ENCODE measurements around the gene PPDPF. TPM values are rescaled to one million over a fixed set of nuclear protein-coding genes. Genes with fewer than 3 reads are reported as not detected.

PPDPF gene
- total RNA-seq, 1 experiment from 2014 or later, result 148 TPM

DNA sequence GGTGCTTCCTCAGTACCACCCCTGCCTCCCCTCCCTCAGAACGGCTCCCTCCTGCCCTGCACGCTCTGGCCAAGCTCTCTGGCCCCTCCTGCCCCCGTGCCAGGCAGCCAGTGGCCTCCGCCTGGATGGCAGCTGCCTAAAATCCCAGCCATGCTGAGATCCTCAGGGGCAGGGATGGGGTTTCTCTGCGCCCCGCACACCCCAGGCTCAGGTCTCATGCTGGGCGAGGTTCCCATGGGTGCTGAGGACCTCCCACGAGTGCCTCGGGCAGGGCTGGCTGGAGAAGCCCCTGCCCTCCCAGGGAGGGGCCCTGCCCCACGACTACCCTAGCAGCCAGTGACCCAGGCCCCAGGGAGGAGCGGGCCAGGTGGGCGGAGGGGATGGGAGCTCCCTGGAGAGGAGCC is 13.9 kb downstream of the PPDPF start:
- no peaks in the 10 kb centered on the region for H3K9me3 ChIP-seq (ENCODE audit: low read depth, low read length, poor library complexity, severe bottlenecking)
- H3K4me3 ChIP-seq (ENCODE audit: low read depth, low read length, poor library complexity, severe bottlenecking), result no peak overlapping the region
- BruUV-seq (replicated peaks), result no TSS peak
- intact Hi-C loops (cut with micrococcal nuclease; ENCODE audit: unreplicated experiment), result no loop called here
- H3K27me3 ChIP-seq (replicated peaks; ENCODE audit: insufficient read depth, low read depth, low read length, poor library complexity), result no peaks in the 10 kb centered on the region
- H3K4me1 ChIP-seq (ENCODE audit: insufficient read depth, low read length, poor library complexity, severe bottlenecking), result peaks cover 5% of the 10 kb centered on the region
- TF ChIP-seq, protein P1, sequence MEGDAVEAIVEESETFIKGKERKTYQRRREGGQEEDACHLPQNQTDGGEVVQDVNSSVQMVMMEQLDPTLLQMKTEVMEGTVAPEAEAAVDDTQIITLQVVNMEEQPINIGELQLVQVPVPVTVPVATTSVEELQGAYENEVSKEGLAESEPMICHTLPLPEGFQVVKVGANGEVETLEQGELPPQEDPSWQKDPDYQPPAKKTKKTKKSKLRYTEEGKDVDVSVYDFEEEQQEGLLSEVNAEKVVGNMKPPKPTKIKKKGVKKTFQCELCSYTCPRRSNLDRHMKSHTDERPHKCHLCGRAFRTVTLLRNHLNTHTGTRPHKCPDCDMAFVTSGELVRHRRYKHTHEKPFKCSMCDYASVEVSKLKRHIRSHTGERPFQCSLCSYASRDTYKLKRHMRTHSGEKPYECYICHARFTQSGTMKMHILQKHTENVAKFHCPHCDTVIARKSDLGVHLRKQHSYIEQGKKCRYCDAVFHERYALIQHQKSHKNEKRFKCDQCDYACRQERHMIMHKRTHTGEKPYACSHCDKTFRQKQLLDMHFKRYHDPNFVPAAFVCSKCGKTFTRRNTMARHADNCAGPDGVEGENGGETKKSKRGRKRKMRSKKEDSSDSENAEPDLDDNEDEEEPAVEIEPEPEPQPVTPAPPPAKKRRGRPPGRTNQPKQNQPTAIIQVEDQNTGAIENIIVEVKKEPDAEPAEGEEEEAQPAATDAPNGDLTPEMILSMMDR (conservative IDR thresholded peaks at IDR 0.05; ENCODE audit: low read depth, low read length), result no peak
- no peak for TF ChIP-seq EZH2 (IDR thresholded peaks at IDR 0.05; ENCODE audit: borderline replicate concordance, low read depth, low read length, poor library complexity, severe bottlenecking)
- H3K36me3 ChIP-seq (ENCODE audit: insufficient read depth, low read length, poor library complexity, severe bottlenecking), result no peaks in the 10 kb centered on the region
- no peak for DNase-seq (ENCODE audit: low spot score)
- ChIA-PET CTCF (no interaction called here), POLR2A (ENCODE audit: low non-redundant PET) (no interaction called here)
- H3K27ac ChIP-seq (ENCODE audit: low read depth, low read length, poor library complexity, severe bottlenecking), result no peak overlapping the region

DNA sequence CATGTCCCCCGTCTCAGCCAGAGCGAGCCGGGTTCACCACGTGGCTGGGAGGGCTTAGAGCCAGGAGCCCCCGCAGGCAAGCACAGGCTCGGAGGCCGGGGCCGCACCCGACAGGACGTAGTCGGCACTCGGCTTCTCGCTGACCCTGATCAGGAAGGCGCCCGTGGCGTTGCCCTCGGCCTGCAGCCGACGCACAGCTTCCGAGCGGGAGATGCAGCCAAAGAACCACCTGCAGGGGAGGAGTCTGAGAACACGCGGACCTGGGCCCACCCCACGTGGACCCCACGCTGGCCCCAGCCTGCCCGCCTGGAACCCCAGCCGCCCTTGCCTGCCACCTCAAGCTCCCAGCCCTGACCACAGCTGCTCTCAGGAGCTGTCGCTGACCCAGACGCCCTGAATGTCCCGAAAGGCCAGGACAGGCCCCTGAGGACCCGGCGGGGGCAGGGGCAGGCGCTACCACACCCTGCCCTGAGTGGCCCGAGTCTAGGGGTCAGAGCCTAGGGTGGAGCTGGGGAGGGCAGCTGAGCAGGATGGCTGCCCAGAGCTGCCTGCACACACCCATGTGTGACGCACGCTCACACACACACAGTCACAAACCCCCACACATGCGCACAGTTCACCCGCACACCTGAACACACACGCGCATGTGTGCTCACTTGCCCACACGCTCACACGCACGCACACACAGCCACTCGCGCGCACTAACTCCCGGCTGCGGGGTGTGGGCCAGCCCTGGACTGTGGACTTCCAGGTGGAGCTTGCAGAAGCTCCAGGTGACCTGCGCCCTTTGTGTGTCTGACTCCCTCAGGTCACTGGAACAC is 14.5 kb downstream of the PPDPF start:
- intact Hi-C loops (cut with micrococcal nuclease; ENCODE audit: unreplicated experiment), result loop anchor here (5.0 kb wide), 3 partner anchors 252 to 587 kb away; partner anchors contain the start of gene SAMD10

DNA sequence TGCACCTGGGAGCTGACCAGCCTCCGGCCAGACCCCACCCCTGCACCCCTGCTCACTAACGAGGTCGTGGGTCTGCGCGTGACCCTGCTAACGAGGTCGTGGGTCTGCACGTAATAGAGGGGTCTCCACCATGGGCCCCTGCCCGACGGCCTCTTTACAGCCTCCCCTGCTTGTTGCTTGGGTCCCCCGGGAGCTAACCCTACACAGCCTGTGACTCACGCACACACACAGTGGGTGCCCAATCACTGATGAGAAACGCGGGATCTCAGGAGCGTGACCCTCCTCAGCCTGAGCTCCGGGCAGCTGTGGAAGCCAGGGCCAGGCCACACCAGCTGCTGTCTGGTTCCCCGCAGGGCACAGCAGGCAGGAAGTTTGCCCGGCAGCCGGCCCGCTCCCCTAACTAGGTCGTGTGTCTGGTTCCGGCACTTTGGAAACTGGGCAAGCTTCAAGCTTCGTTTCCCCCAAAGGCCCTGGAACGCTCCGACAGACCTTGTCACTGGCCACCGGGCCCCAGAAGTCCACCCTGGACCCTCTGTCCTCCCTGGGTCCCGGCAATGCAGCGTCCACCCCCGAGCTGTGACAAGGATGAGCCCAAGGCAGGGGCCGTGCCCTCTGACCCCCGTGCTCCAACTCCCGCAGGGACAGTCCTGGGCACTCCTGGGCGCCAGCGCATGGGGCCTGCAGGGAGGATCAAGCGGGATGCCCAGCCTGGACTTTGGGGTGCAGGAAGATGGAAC is 15.8 kb downstream of the PPDPF start:
- H3K36me3 ChIP-seq (ENCODE audit: insufficient read depth, low read length, poor library complexity, severe bottlenecking), result no peaks in the 10 kb centered on the region
- TF ChIP-seq, protein P1 (conservative IDR thresholded peaks at IDR 0.05; ENCODE audit: low read depth, low read length), result no peak
- TF ChIP-seq EZH2 (IDR thresholded peaks at IDR 0.05; ENCODE audit: borderline replicate concordance, low read depth, low read length, poor library complexity, severe bottlenecking), result no peak
- intact Hi-C loops (cut with micrococcal nuclease; ENCODE audit: unreplicated experiment), result loop anchor here (5.0 kb wide), 3 partner anchors 251 to 586 kb away; partner anchors contain the start of gene SAMD10
- H3K27ac ChIP-seq (ENCODE audit: low read depth, low read length, poor library complexity, severe bottlenecking), result no peak overlapping the region
- POLR2A ChIA-PET (ENCODE audit: low non-redundant PET), result no interaction called here
- H3K9me3 ChIP-seq (ENCODE audit: low read depth, low read length, poor library complexity, severe bottlenecking), result no peaks in the 10 kb centered on the region
- peak; percentile 52 for DNase-seq (ENCODE audit: low spot score)
- no peaks in the 10 kb centered on the region for H3K27me3 ChIP-seq (replicated peaks; ENCODE audit: insufficient read depth, low read depth, low read length, poor library complexity)
- peaks cover 5% of the 10 kb centered on the region for H3K4me1 ChIP-seq (ENCODE audit: insufficient read depth, low read length, poor library complexity, severe bottlenecking)
- no peak overlapping the region for H3K4me3 ChIP-seq (ENCODE audit: low read depth, low read length, poor library complexity, severe bottlenecking)
- no TSS peak for BruUV-seq (replicated peaks)
- CTCF ChIA-PET, result interaction anchor here (0.6 kb wide), 1 partner anchor 134 kb away, joined by 3 read pairs; no protein-coding TSS in a partner anchor

More for the DNA sequence above, 14.5 kb downstream of the PPDPF start:
- Histone ChIP-seq H3K4me3 (ENCODE audit: low read depth, low read length, poor library complexity, severe bottlenecking) (no peak overlapping the region), H3K36me3 (ENCODE audit: insufficient read depth, low read length, poor library complexity, severe bottlenecking) (no peaks in the 10 kb centered on the region), H3K4me1 (ENCODE audit: insufficient read depth, low read length, poor library complexity, severe bottlenecking) (peaks cover 5% of the 10 kb centered on the region), H3K27ac (ENCODE audit: low read depth, low read length, poor library complexity, severe bottlenecking) (no peak overlapping the region), H3K9me3 (ENCODE audit: low read depth, low read length, poor library complexity, severe bottlenecking) (no peaks in the 10 kb centered on the region), H3K27me3 (replicated peaks; ENCODE audit: insufficient read depth, low read depth, low read length, poor library complexity) (no peaks in the 10 kb centered on the region)
- TF ChIP-seq, protein P1 (conservative IDR thresholded peaks at IDR 0.05; ENCODE audit: low read depth, low read length), result no peak
- no peak for TF ChIP-seq EZH2 (IDR thresholded peaks at IDR 0.05; ENCODE audit: borderline replicate concordance, low read depth, low read length, poor library complexity, severe bottlenecking)
- no TSS peak for BruUV-seq (replicated peaks)
- DNase-seq (ENCODE audit: low spot score), result peak; percentile 36
- POLR2A ChIA-PET (ENCODE audit: low non-redundant PET), result no interaction called here
- CTCF ChIA-PET, result no interaction called here
